Measurements from ENCODE around the gene PIK3CA. TPM values are rescaled to one million over a fixed set of nuclear protein-coding genes. Genes with fewer than 3 reads are reported as not detected.
"Not testable (repeated sequence)": the region's sequence is repeated elsewhere in the genome, so short reads cannot be mapped to it uniquely, and the experiment has no call there.

PIK3CA gene
- total and polyA plus RNA-seq, 9 donors: 8.9 to 29.7 (median 20.2) TPM

DNA sequence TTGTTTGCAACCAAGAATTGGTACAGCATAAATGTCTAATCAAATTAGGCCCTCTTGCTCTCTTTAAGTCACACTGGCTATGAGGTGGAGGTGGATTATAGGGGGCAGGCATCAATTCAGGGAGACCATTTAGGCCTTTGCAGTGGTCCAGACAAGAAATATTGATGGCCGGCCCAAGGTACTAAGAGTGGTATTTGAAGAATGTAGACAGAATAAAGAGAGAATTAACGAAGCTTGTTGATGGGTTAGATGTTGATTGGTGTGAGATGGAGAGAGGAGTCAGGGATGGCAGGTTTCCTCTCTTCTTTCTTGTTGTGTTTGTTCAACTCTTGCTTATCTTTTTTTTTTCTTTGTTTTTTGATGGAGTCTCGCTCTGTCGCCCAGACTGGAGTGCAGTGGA is 48.5 kb downstream of the PIK3CA start:
- 79 to 84% (median 83%) methylated on average over 4 of the region's 4 CpGs for WGBS, 3 donors
- H3K4me1 ChIP-seq (ENCODE audit: insufficient read depth): peaks cover 6% of the 10 kb centered on the region
- no peak for DNase-seq

DNA sequence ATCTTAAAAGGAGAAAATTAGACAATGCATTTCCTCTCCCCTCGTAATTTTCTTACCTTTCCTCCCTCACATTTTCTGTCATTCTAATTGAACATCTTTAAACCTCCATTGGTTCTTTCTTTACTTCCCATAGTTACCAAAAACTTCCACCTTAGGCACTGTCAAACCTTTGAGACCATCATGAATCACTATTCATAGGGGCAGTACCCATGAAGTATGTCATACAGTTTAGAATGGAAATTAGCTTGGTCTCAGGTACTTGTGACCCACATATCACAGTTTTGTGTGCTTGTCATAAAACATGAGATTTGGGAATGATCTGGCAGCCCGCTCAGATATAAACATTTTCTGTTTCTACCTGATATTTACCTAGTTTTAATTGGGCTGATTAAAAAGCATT is 52.6 kb downstream of the PIK3CA start:
- Histone ChIP-seq H3K27ac (no peak overlapping the region), H3K4me3 (no peak overlapping the region), H3K36me3 (no peaks in the 10 kb centered on the region), H3K27me3 (no peaks in the 10 kb centered on the region), H3K4me1 (ENCODE audit: insufficient read depth) (peaks cover 3% of the 10 kb centered on the region), H3K9me3 (no peaks in the 10 kb centered on the region)
- intact Hi-C loops (cut with DNase I): no loop called here
- TF ChIP-seq, protein P1, sequence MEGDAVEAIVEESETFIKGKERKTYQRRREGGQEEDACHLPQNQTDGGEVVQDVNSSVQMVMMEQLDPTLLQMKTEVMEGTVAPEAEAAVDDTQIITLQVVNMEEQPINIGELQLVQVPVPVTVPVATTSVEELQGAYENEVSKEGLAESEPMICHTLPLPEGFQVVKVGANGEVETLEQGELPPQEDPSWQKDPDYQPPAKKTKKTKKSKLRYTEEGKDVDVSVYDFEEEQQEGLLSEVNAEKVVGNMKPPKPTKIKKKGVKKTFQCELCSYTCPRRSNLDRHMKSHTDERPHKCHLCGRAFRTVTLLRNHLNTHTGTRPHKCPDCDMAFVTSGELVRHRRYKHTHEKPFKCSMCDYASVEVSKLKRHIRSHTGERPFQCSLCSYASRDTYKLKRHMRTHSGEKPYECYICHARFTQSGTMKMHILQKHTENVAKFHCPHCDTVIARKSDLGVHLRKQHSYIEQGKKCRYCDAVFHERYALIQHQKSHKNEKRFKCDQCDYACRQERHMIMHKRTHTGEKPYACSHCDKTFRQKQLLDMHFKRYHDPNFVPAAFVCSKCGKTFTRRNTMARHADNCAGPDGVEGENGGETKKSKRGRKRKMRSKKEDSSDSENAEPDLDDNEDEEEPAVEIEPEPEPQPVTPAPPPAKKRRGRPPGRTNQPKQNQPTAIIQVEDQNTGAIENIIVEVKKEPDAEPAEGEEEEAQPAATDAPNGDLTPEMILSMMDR (IDR thresholded peaks at IDR 0.05): no peak
- no peak for TF ChIP-seq EP300 (IDR thresholded peaks at IDR 0.05)
- TF ChIP-seq POLR2A (IDR thresholded peaks at IDR 0.05): no peak
- WGBS, 3 donors: 92 to 99% (median 96%) methylated on average over 2 of the region's 2 CpGs
- no peak for DNase-seq

More for the DNA sequence above, 48.5 kb downstream of the PIK3CA start:
- TF ChIP-seq EP300 (IDR thresholded peaks at IDR 0.05) (no peak), POLR2A (IDR thresholded peaks at IDR 0.05) (no peak)
- TF ChIP-seq, protein P1 (IDR thresholded peaks at IDR 0.05): no peak
- Histone ChIP-seq H3K9me3 (no peaks in the 10 kb centered on the region), H3K27me3 (no peaks in the 10 kb centered on the region), H3K36me3 (no peaks in the 10 kb centered on the region), H3K27ac (no peak overlapping the region), H3K4me3 (no peak overlapping the region)
- intact Hi-C loops (cut with DNase I): no loop called here

DNA sequence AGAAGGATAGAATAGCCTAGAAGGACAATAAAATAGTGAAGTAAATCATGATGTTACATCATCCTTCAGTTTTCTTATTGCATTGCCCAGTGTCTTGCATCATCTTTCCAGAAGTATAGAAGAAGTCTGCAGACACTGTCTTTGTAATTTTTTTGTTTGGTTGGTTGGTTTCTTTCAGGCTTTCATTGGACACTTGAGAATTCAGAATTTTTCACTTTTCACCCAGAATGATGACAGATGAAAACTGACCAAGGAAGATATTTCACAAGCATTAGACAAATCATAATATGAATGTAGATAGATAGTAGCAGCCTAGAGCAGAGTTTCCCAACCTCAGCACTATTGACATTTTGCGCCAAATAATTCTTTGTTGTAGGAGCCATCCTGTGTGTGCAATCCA is 67.4 kb downstream of the PIK3CA start:
- H3K36me3 ChIP-seq; DNase-seq; intact Hi-C loops (cut with DNase I); H3K27me3 ChIP-seq; H3K9me3 ChIP-seq; H3K4me1 ChIP-seq (ENCODE audit: insufficient read depth); H3K27ac ChIP-seq; H3K4me3 ChIP-seq: not testable (repeated sequence)
- WGBS, 3 donors: 100% methylated on average over 1 of the region's 1 CpG

DNA sequence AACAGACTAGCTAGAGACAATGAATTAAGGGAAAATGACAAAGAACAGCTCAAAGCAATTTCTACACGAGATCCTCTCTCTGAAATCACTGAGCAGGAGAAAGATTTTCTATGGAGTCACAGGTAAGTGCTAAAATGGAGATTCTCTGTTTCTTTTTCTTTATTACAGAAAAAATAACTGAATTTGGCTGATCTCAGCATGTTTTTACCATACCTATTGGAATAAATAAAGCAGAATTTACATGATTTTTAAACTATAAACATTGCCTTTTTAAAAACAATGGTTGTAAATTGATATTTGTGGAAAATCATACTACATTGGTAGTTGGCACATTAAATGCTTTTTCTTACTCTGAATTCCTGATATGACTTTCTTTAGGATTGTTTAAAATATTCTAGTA is 70.1 kb downstream of the PIK3CA start:
- H3K4me1 ChIP-seq (ENCODE audit: insufficient read depth); H3K27me3 ChIP-seq; intact Hi-C loops (cut with DNase I); H3K4me3 ChIP-seq; DNase-seq; H3K27ac ChIP-seq; H3K9me3 ChIP-seq; H3K36me3 ChIP-seq: not testable (repeated sequence)
- 80 to 94% (median 89%) methylated on average over 1 of the region's 1 CpG for WGBS, 3 donors

DNA sequence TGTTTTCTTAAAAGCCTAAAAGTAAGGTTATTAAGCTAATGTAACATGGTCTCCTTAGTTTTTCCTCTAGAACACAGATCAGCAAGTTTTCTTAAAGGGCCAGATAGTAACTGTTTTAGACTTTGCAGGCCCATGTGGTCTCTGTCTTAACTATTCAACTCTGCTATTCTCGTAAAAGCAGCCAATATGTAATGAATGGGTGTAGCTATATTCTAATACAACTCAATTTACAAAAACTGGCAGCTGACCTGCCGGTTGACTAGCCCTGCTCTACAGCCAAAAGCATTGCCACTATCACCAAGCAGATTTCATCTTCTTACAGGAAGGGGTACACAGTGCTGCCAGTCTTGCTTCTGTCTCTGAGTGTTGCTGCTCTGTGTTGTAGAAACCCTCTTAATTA is 75.4 kb downstream of the PIK3CA start:
- H3K27ac ChIP-seq: no peak overlapping the region
- 87 to 94% (median 89%) methylated on average over 2 of the region's 2 CpGs for WGBS, 3 donors
- no peak overlapping the region for H3K4me3 ChIP-seq
- no peaks in the 10 kb centered on the region for H3K4me1 ChIP-seq (ENCODE audit: insufficient read depth)
- TF ChIP-seq, protein P1 (IDR thresholded peaks at IDR 0.05): no peak
- TF ChIP-seq POLR2A (IDR thresholded peaks at IDR 0.05) (no peak), EP300 (IDR thresholded peaks at IDR 0.05) (no peak)
- H3K9me3 ChIP-seq: no peaks in the 10 kb centered on the region
- intact Hi-C loops (cut with DNase I): no loop called here
- H3K27me3 ChIP-seq: no peaks in the 10 kb centered on the region
- no peak for DNase-seq
- H3K36me3 ChIP-seq: no peaks in the 10 kb centered on the region

DNA sequence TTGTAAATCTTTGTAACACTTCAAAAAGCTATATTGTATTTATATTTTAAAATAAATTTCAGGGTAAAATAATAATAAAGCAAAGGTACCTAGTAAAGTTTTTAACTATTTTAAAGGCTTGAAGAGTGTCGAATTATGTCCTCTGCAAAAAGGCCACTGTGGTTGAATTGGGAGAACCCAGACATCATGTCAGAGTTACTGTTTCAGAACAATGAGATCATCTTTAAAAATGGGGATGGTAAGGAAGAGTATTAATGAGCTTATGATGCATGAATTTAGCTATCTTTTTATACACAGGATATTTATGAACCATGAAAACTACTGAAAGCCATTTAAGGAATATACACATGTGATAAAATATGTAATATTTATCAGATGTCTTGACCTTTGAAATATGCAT is 76.4 kb downstream of the PIK3CA start:
- Histone ChIP-seq H3K9me3 (no peaks in the 10 kb centered on the region), H3K27me3 (no peaks in the 10 kb centered on the region), H3K4me3 (no peak overlapping the region), H3K36me3 (no peaks in the 10 kb centered on the region), H3K27ac (no peak overlapping the region), H3K4me1 (ENCODE audit: insufficient read depth) (no peaks in the 10 kb centered on the region)
- intact Hi-C loops (cut with DNase I): no loop called here
- WGBS, 3 donors: 90 to 96% (median 94%) methylated on average over 1 of the region's 1 CpG
- no peak for TF ChIP-seq EP300 (IDR thresholded peaks at IDR 0.05)
- no peak for TF ChIP-seq POLR2A (IDR thresholded peaks at IDR 0.05)
- TF ChIP-seq, protein P1 (IDR thresholded peaks at IDR 0.05): no peak
- DNase-seq: no peak

Measured in ovary (tissue), 9 donors.